GM19351 (cell line): Measurements from ENCODE around the gene BNIP3.
"Not testable (repeated sequence)": the region's sequence is repeated elsewhere in the genome, so short reads cannot be mapped to it uniquely, and the experiment has no call there.

ENCODE experiments used
- ATAC-seq: cut with Tn5 transposase; IDR thresholded peaks from one replicate; pipeline ENCODE4 v1.9.1; 2021; ENCODE audit warnings: mild to moderate bottlenecking, moderate library complexity; ENCODE audit not compliant: unreplicated experiment

Gene BNIP3

DNA sequence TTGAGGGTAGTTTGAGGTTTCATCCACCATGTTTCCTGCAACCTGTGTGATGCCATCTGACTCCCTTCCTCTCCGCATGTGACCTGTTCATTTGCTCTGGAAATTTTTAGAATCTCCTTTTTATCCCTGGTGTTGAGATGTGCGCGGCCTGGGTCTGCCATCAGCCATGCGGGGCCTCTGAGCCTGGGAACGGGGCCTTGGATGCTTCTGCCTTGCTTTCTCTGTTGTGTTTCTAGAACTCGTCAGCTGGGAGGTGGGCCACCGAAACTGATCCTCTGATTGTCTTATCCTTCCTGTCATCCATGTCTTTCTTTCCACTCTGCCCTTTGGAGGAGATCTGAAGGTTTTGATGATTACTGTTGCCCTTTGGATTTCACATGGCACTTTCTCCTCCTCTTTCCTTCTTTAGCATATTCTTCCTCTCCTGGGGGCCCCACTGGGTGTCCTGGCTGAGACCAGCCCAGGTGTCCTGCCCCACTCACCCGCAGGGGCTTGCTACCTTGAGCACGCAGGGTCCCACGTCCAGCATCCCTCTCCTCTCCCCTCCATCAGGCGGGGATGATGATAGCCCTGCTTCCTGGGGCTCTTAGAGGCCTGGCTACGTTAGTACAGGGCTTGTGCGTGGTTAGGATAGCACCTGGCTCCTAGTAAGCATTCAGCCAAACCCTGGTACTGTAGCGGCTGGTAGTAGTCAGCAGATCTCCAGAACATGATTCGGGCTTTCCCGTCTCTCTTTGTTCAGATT, 51.0 kb downstream of the BNIP3 start:
- no peak for ATAC-seq

GRCh38 chr10:131930150-131930549, 51.6 kb downstream of the BNIP3 start:
- no peak for ATAC-seq

- ATAC-seq, result no peak
Observed at GRCh38 chr10:131929122-131929845, 52.4 kb downstream of the BNIP3 start.

DNA sequence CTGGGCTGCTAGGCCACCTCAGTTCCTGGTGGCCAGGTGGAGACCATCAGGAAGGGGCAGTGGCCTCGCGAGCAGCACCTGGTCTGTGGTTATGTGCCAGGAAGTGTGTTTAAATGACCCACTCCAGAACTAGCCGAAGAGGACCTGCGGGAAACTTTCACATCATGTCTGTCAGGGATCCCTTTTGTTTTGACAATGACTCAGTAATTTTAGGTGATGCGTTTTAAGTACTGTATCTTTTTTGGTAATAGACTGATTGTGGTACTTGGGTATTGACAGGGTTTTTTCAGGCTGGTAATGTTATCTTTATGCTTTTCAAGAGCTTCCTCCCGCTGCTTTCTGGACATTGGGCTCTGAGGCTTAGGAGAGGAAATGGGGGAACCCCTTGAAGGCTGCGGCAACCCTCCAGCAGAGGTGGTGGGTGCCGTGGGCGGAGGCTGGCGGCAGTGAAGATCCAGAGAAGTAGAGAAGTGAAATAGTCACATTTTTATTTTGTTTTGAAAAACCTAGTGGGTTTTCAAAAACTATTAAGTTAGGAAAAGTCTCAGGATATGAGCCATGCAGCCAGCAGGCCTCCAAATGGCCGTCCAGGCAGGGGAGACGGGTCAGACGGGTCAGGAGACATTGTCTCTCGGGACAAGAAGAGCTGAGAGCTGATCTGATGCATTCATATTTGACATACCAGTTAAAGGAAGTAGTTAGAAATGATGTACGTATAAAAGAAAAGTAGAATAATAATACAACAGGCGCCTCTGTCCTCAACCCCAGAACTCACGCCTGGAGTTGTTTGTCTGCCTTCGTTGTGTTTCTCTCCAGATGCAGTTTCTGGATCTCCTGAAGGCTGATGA, 53.3 kb downstream of the BNIP3 start:
- ATAC-seq, result peak; percentile 87

DNA sequence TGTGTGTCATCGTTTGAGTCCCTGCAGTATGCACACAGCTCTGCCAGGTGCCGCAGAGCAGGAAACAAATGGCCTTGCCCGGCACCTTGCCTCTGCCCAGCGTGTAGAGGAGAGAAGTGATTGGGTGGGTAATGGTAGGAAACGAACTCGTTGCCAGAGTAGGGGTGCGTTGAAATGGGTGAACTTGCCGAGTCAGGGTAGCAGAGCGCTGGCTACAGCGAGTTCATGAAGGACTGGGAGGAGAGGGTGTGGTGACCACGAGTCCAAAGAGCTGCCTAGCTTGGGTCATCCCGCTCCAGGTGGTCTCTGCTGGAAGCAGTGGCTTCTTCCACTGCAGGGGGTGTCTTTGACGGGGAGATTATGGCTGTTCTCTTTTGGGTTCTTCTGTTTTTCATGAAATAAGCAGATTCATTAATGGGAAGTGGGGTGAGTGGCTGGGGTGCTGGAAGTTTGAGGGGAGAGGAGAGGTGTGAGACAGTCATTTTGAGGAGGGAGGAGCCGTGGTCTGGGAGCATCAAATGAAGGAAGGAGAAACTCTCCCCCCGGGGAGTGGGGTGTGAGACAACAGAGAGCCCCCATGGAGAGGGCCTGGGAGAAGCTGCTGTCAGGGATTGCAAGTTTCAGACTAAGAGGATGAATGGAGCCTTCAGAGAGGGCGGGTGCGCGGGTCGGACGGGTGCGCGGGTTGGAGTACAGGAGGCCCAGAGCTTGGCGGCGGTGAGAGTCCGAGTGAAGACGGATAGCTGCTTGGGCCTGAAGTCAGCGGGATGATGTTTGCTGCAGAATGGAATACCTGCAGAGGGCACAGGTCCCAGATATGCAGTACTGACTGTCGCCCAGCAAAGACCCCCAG, 54.8 kb downstream of the BNIP3 start:
- ATAC-seq, result no peak

DNA sequence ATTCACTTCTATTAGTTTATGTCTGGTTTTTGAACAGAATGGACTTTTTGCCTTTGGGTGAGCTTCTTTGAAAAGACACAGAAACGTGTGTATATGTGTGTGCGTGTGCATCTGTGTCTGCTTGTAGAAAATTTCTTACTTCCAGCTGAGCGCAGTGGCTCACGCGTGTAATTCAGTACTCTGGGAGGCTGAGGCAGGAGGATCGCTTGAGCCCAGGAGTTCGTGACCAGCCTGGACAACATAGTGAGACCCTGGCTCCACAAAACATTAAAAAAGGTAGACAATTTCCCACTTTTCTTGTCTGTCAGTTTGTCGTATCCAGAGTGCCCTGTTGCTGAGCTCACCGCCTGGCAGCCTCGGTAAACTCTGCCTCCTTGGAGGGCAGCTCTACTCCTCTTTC, 55.5 kb downstream of the BNIP3 start:
- no peak for ATAC-seq

GRCh38 chr10:131925716-131926115, 56.0 kb downstream of the BNIP3 start:
- no peak for ATAC-seq

DNA sequence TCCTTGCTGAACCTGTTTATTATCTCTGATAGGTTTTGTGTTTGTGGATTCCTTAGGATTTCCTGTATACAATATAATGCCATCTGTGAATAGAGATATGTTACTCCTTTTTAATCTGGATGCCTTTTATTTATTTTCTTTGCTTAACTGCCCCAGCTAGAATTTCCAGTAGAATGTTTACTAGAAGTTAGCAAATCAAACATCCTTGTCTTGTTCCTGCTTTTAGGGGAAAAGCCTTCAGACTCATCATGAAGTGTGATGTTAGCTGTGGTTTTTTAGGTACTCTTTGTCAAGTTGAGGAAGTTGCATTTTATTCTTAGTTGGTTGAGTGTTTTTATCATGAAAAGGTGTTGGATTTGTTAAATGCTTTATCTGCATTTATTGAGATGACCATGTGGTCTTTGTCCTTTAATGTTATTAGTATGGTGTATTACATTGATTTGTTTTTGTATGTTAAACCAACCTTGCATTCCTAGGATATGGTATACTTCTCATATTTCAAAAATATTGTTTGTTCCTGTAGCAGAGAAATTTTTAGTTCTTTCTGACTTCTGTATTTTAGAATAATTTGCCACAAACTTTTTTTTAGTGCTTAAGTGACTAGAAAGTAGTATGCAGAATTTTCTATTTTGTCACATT, 56.6 kb downstream of the BNIP3 start:
- ATAC-seq, result no peak

DNA sequence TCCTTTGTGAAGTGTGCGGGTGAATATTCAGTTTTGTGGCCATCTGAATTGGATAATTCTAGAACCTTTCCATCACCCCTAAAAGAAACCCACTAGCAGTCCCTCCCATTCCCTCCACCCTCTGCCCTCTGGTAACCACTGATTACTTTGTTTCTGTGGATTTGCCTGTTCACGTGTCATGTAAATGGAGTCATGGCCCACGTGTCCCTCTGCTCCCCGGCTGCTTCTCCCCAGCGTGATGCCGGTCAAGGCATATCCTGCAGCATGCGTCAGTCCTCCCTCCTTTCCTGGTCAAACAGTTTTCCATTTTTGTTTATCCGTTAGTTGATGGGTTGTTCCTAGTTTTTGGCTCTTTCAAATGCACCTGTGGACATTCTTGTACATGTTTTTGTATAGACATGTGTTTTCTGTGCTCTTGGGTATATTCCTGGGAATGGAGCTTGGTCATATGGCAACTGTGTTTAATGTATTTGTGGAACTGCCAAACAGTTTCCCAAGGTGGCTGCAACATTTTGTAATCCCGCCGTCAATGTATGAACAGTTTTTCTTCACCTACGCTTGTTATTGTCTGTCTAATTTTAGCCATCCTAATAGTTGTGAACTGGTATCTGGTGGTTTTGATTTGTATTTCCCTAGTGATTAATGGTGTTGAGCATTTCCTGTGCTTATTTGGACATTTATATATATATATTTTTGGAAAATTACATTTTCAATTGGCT, 58.5 kb downstream of the BNIP3 start:
- ATAC-seq, result no peak

- ATAC-seq, result peak; percentile 97
Observed at GRCh38 chr10:131921184-131921583, 60.5 kb downstream of the BNIP3 start.

DNA sequence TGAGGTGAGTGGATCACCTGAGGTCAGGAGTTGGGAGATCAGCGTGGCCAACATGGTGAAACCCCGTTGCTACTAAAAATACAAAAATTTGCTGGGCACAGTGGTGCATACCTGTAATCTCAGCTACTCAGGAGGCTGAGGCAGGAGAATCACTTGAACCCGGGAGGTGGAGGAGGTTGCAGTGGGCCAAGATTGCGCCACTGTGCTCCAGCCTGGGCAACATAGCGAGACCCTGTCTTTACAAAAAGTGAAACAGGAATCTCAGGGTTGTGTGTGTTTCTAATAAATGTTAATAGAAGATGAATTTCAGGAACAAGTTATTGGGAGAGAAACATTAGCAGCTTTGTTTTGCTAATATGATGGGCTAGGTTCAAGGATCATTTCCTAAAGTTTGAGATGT, 61.0 kb downstream of the BNIP3 start:
- ATAC-seq, result no peak

- ATAC-seq, result no peak
Observed at GRCh38 chr10:131920151-131920550, 61.6 kb downstream of the BNIP3 start.

- ATAC-seq, result not testable (repeated sequence)
Observed at GRCh38 chr10:131919461-131919860, 62.3 kb downstream of the BNIP3 start.
